Body of pancreas (tissue), 4 donors: ENCODE results near the gene ARRB1.
"Not testable (repeated sequence)": the region's sequence is repeated elsewhere in the genome, so short reads cannot be mapped to it uniquely, and the experiment has no call there.

Experiments
- CTCF ChIP-seq, 7 experiments: fragments of 450-650 bp in 4 of 7; fragments of 200-600 bp in 3 of 7; sonication (generic) in 3 of 7; IDR thresholded peaks; one replicate each; pipeline ENCODE4 v1.5.1; 2016 to 2019; ENCODE audit warnings: antibody characterized with exemption in 7 of 7
- POLR2A ChIP-seq, 3 donors: fragments of 450-650 bp; IDR thresholded peaks; one replicate each; pipeline ENCODE4 v1.6.1; 2016; ENCODE audit warnings: antibody characterized with exemption in 3 of 3, mild to moderate bottlenecking in 2 of 3

GRCh38 chr11:75304941-75305340, 46.5 kb downstream of the ARRB1 start:
- TF ChIP-seq CTCF, POLR2A (IDR thresholded peaks at IDR 0.05): not testable (repeated sequence)
